ENCODE data around the gene CAMK1D.
"Not testable (repeated sequence)": the region's sequence is repeated elsewhere in the genome, so short reads cannot be mapped to it uniquely, and the experiment has no call there.

- not testable (repeated sequence) for TF ChIP-seq CTCF (conservative IDR thresholded peaks at IDR 0.05 in 1 of 2, IDR thresholded peaks at IDR 0.05 in 1 of 2; ENCODE audit: extremely low read depth in 1 of 2, insufficient read depth in 1 of 2, low read depth in 1 of 2, low read length in 2 of 2); EZH2 (IDR thresholded peaks at IDR 0.05; ENCODE audit: borderline replicate concordance, low read length)
These were observed 460.7 kb downstream of the CAMK1D start for GRCh38 chr10:12810046-12810445.
